Liver (tissue), 9 donors: ENCODE data around the gene TMEM270. TPM values are rescaled to one million over a fixed set of nuclear protein-coding genes. Genes with fewer than 3 reads are reported as not detected.

Experiments
- DNase-seq: peaks from one replicate; pipeline ENCODE4 v3.0.0-alpha.2; 2017; ENCODE audit warnings: low spot score
- H3K27ac ChIP-seq, 2 donors: one replicate each; pipeline ENCODE4 v1.7.0; 2013; ENCODE audit warnings: inconsistent platforms in 2 of 2, low read length in 2 of 2, control low read depth in 1 of 2, low read depth in 1 of 2, mild to moderate bottlenecking in 1 of 2
- H3K27me3 ChIP-seq, 4 donors: one replicate each; pipeline versions ENCODE4 v1.6.1 to v1.7.0; 2013; ENCODE audit warnings: low read length in 3 of 4, inconsistent platforms in 1 of 4, mild to moderate bottlenecking in 1 of 4, moderate library complexity in 1 of 4; ENCODE audit not compliant: control insufficient read depth in 4 of 4, insufficient read depth in 4 of 4
- H3K36me3 ChIP-seq, 4 donors: one replicate each; pipeline versions ENCODE4 v1.6.1 to v1.7.0; 2013; ENCODE audit warnings: low read length in 3 of 4, mild to moderate bottlenecking in 3 of 4, low read depth in 1 of 4, moderate library complexity in 1 of 4; ENCODE audit not compliant: control insufficient read depth in 4 of 4, insufficient read depth in 3 of 4
- H3K4me1 ChIP-seq, 4 donors: one replicate each; pipeline versions ENCODE4 v1.6.1 to v1.7.0; 2013; ENCODE audit warnings: low read length in 3 of 4, mild to moderate bottlenecking in 3 of 4, moderate library complexity in 1 of 4; ENCODE audit not compliant: control insufficient read depth in 4 of 4, insufficient read depth in 4 of 4
- H3K4me3 ChIP-seq, 3 donors: one replicate each; pipeline versions ENCODE4 v1.6.1 to v1.7.0; 2013; ENCODE audit warnings: low read length in 3 of 3, control low read depth in 1 of 3, low read depth in 1 of 3, mild to moderate bottlenecking in 1 of 3
- H3K9ac ChIP-seq, 2 donors: one replicate each; pipeline ENCODE4 v1.7.0; 2013; ENCODE audit warnings: low read length in 2 of 2, mild to moderate bottlenecking in 2 of 2, moderate library complexity in 2 of 2, control low read depth in 1 of 2, low read depth in 1 of 2
- H3K9me3 ChIP-seq, 4 donors: one replicate each; pipeline versions ENCODE4 v1.6.1 to v1.7.0; 2013; ENCODE audit warnings: low read length in 3 of 4; ENCODE audit not compliant: control insufficient read depth in 4 of 4
- EGR1 ChIP-seq, 2 donors: IDR thresholded peaks; 2 replicates each; pipeline ENCODE4 v1.6.1; 2016 to 2018; ENCODE audit warnings: antibody characterized with exemption in 2 of 2, low read depth in 2 of 2
- FOXA1 ChIP-seq: IDR thresholded peaks from 2 replicates; pipeline ENCODE4 v1.6.1; 2016; ENCODE audit warnings: antibody characterized with exemption
- FOXA2 ChIP-seq: IDR thresholded peaks from 2 replicates; pipeline ENCODE4 v1.6.1; 2016; ENCODE audit warnings: antibody characterized with exemption
- GABPA ChIP-seq, 2 donors: IDR thresholded peaks in 1 of 2; conservative IDR thresholded peaks in 1 of 2; 2 replicates each; pipeline ENCODE4 v1.6.1; 2016; ENCODE audit warnings: antibody characterized with exemption in 2 of 2, mild to moderate bottlenecking in 1 of 2, moderate library complexity in 1 of 2
- HNF4A ChIP-seq, 2 donors: conservative IDR thresholded peaks; 2 replicates each; pipeline ENCODE4 v1.6.1; 2016; ENCODE audit warnings: antibody characterized with exemption in 2 of 2, mild to moderate bottlenecking in 2 of 2
- HNF4G ChIP-seq: IDR thresholded peaks from 2 replicates; pipeline ENCODE4 v1.6.1; 2016; ENCODE audit warnings: antibody characterized with exemption
- JUND ChIP-seq, 2 donors: IDR thresholded peaks; 2 replicates each; pipeline ENCODE4 v1.6.1; 2016; ENCODE audit warnings: antibody characterized with exemption in 2 of 2
- MAX ChIP-seq: IDR thresholded peaks from 2 replicates; pipeline ENCODE4 v1.6.1; 2016; ENCODE audit warnings: antibody characterized with exemption
- NR2F2 ChIP-seq: IDR thresholded peaks from 2 replicates; pipeline ENCODE4 v1.6.1; 2016; ENCODE audit warnings: antibody characterized with exemption
- RAD21 ChIP-seq, 2 donors: IDR thresholded peaks; 2 replicates each; pipeline ENCODE4 v1.6.1; 2016; ENCODE audit warnings: antibody characterized with exemption in 2 of 2, mild to moderate bottlenecking in 2 of 2
- REST ChIP-seq: IDR thresholded peaks from 2 replicates; pipeline ENCODE4 v1.6.1; 2016; ENCODE audit warnings: antibody characterized with exemption, mild to moderate bottlenecking
- RXRA ChIP-seq, 2 donors: IDR thresholded peaks; 2 replicates each; pipeline ENCODE4 v1.6.1; 2017 to 2018; ENCODE audit warnings: antibody characterized with exemption in 2 of 2, mild to moderate bottlenecking in 1 of 2
- SP1 ChIP-seq: IDR thresholded peaks from 2 replicates; pipeline ENCODE4 v1.6.1; 2018; ENCODE audit warnings: antibody characterized with exemption, mild to moderate bottlenecking
- TAF1 ChIP-seq: conservative IDR thresholded peaks from 2 replicates; pipeline ENCODE4 v1.6.1; 2016; ENCODE audit warnings: antibody characterized with exemption, mild to moderate bottlenecking
- YY1 ChIP-seq: IDR thresholded peaks from 2 replicates; pipeline ENCODE4 v1.6.1; 2016; ENCODE audit warnings: antibody characterized with exemption, mild to moderate bottlenecking
- WGBS: extraction: QIAGEN DNeasy Blood & Tissue Kit; methylation state at CpG from one replicate; pipeline ENCODE4 v1.1.7; 2013; 5-methylcytosine and 5-hydroxymethylcytosine counted together
- polyA plus RNA-seq, 2 donors: library from polyadenylated mRNA; stranded (reverse) in 1 of 2; unstranded in 1 of 2; fragments of 200-250 nt in 1 of 2; fragments of >200 nt in 1 of 2; fragmentation: Nextera tagmentation in 1 of 2; extraction: Ambion mirVana in 1 of 2; gene quantifications; one replicate each; pipeline versions ENCODE4 v1.2.1 to v1.2.3, GENCODE V29; 2013 to 2015
- total RNA-seq, 2 donors: library from RNA; depleted of rRNA; stranded (reverse); fragments of >200 nt; gene quantifications; one replicate each; pipeline ENCODE4 v1.2.3, GENCODE V29; 2014
- TF ChIP-seq, protein P1 (sequence below): IDR thresholded peaks from 2 replicates; pipeline ENCODE4 v1.6.1; 2016; ENCODE audit warnings: antibody characterized with exemption
- TF ChIP-seq, protein P2 (sequence below): IDR thresholded peaks from 2 replicates; pipeline ENCODE4 v1.6.1; 2016; ENCODE audit warnings: antibody characterized with exemption
- TF ChIP-seq, protein P3 (sequence below): fragments of 150-350 bp; IDR thresholded peaks from 2 replicates; pipeline ENCODE4 v1.5.1; 2017; ENCODE audit warnings: improper control_type of control experiment, low read depth, low read length; ENCODE audit not compliant: missing input control
- donor health status: healthy.
- donor health status: healthy.
- donor health status: healthy.
- donor health status: healthy.
- donor health status: healthy.

The TMEM270 gene
- total and polyA plus RNA-seq, 4 donors: 0.09 TPM; not detected in 3

- H3K9ac ChIP-seq: no peak overlapping the region
- no peak overlapping the region for H3K27ac ChIP-seq
These were observed 36.9 kb upstream of the TMEM270 start for GRCh38 chr7:73823873-73824592.

More at GRCh38 chr7:73823873-73824592, 36.9 kb upstream of the TMEM270 start:
- WGBS: 81% methylated on average over 11 of the region's 11 CpGs
- Histone ChIP-seq H3K4me3 (no peak overlapping the region), H3K36me3 (no peaks in the 10 kb centered on the region), H3K9me3 (no peaks in the 10 kb centered on the region), H3K4me1 (peaks cover 0 to 8% (median 2%) of the 10 kb centered on the region in 4 donors), H3K27me3 (no peaks in the 10 kb centered on the region)
- DNase-seq: no peak
- TF ChIP-seq MAX: no peak
- no peak for TF ChIP-seq YY1
- TF ChIP-seq NR2F2: no peak
- TF ChIP-seq, protein P1, sequence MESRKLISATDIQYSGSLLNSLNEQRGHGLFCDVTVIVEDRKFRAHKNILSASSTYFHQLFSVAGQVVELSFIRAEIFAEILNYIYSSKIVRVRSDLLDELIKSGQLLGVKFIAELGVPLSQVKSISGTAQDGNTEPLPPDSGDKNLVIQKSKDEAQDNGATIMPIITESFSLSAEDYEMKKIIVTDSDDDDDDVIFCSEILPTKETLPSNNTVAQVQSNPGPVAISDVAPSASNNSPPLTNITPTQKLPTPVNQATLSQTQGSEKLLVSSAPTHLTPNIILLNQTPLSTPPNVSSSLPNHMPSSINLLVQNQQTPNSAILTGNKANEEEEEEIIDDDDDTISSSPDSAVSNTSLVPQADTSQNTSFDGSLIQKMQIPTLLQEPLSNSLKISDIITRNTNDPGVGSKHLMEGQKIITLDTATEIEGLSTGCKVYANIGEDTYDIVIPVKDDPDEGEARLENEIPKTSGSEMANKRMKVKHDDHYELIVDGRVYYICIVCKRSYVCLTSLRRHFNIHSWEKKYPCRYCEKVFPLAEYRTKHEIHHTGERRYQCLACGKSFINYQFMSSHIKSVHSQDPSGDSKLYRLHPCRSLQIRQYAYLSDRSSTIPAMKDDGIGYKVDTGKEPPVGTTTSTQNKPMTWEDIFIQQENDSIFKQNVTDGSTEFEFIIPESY: no peak
- TF ChIP-seq, protein P2, sequence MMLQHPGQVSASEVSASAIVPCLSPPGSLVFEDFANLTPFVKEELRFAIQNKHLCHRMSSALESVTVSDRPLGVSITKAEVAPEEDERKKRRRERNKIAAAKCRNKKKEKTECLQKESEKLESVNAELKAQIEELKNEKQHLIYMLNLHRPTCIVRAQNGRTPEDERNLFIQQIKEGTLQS: no peak
- no peak for TF ChIP-seq REST
- TF ChIP-seq RXRA (IDR thresholded peaks at IDR 0.05): no peak
- TF ChIP-seq RAD21 (IDR thresholded peaks at IDR 0.05): no peak
- no peak for TF ChIP-seq GABPA (IDR thresholded peaks at IDR 0.05 in 1 of 2, conservative IDR thresholded peaks at IDR 0.05 in 1 of 2)
- TF ChIP-seq TAF1: no peak
- no peak for TF ChIP-seq EGR1 (IDR thresholded peaks at IDR 0.05; ENCODE audit: low read depth in 2 of 2)
- no peak for TF ChIP-seq FOXA2
- no peak for TF ChIP-seq HNF4G
- no peak for TF ChIP-seq HNF4A (conservative IDR thresholded peaks at IDR 0.05)
- no peak for TF ChIP-seq JUND (IDR thresholded peaks at IDR 0.05)
- no peak for TF ChIP-seq FOXA1
- TF ChIP-seq, protein P3, sequence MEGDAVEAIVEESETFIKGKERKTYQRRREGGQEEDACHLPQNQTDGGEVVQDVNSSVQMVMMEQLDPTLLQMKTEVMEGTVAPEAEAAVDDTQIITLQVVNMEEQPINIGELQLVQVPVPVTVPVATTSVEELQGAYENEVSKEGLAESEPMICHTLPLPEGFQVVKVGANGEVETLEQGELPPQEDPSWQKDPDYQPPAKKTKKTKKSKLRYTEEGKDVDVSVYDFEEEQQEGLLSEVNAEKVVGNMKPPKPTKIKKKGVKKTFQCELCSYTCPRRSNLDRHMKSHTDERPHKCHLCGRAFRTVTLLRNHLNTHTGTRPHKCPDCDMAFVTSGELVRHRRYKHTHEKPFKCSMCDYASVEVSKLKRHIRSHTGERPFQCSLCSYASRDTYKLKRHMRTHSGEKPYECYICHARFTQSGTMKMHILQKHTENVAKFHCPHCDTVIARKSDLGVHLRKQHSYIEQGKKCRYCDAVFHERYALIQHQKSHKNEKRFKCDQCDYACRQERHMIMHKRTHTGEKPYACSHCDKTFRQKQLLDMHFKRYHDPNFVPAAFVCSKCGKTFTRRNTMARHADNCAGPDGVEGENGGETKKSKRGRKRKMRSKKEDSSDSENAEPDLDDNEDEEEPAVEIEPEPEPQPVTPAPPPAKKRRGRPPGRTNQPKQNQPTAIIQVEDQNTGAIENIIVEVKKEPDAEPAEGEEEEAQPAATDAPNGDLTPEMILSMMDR: no peak
- TF ChIP-seq SP1: no peak
